NOMO-1 treated with DMSO at 0.1 percent for 48 hours (cell line): ENCODE results near the gene MYOM1.

Experiments
- DNase-seq: peaks from one replicate; lab custom pipeline; 2025; ENCODE audit not compliant: unreplicated experiment; lab: John Stamatoyannopoulos, UW

MYOM1 gene

GRCh38 chr18:3250237-3251107, 30.7 kb upstream of the MYOM1 start:
- no peak for DNase-seq

GRCh38 chr18:3248658-3249359, 29.0 kb upstream of the MYOM1 start:
- DNase-seq = peak; percentile 82

GRCh38 chr18:3248062-3248657, 28.4 kb upstream of the MYOM1 start:
- no peak for DNase-seq

- DNase-seq = peak; percentile 91
Observed at GRCh38 chr18:3247240-3248061, 27.7 kb upstream of the MYOM1 start, which contains the start of gene MYL12A. Gene MYL12A (plus strand): TSS chr18:3247801. CDS start chr18:3253248, 5,447 bp downstream.

GRCh38 chr18:3246635-3247239, 27.0 kb upstream of the MYOM1 start:
- DNase-seq = peak; percentile 52

- DNase-seq = peak; percentile 85
Observed at GRCh38 chr18:3245853-3246634, 26.3 kb upstream of the MYOM1 start.

- no peak for DNase-seq
Observed at GRCh38 chr18:3245185-3245564, 25.4 kb upstream of the MYOM1 start.

- no peak for DNase-seq
Observed at GRCh38 chr18:3238742-3239141, 19.0 kb upstream of the MYOM1 start.

- DNase-seq = no peak
Observed at GRCh38 chr18:3236470-3236869, 16.7 kb upstream of the MYOM1 start.

GRCh38 chr18:3235846-3236245, 16.1 kb upstream of the MYOM1 start:
- no peak for DNase-seq

- DNase-seq = no peak
Observed at GRCh38 chr18:3234457-3234856, 14.7 kb upstream of the MYOM1 start.

- no peak for DNase-seq
Observed at GRCh38 chr18:3233433-3234168, 13.8 kb upstream of the MYOM1 start.

GRCh38 chr18:3233004-3233403, 13.2 kb upstream of the MYOM1 start:
- no peak for DNase-seq

- peak; percentile 54 for DNase-seq
Observed at GRCh38 chr18:3230401-3231334, 10.9 kb upstream of the MYOM1 start.

GRCh38 chr18:3226048-3226447, 6.3 kb upstream of the MYOM1 start:
- no peak for DNase-seq

GRCh38 chr18:3225588-3225987, 5.8 kb upstream of the MYOM1 start:
- DNase-seq = no peak

GRCh38 chr18:3224223-3224622, 4.5 kb upstream of the MYOM1 start:
- no peak for DNase-seq

GRCh38 chr18:3223356-3223755, 3.6 kb upstream of the MYOM1 start:
- no peak for DNase-seq
